ENCODE data around the gene ST8SIA1.

- TF ChIP-seq CTCF (IDR thresholded peaks at IDR 0.05): no peak
- TF ChIP-seq POLR2A (IDR thresholded peaks at IDR 0.05): no peak
- TF ChIP-seq EP300 (IDR thresholded peaks at IDR 0.05): no peak
- TF ChIP-seq POLR2AphosphoS5 (IDR thresholded peaks at IDR 0.05): no peak
Observed at GRCh38 chr12:22374508-22374907, 40.0 kb upstream of the ST8SIA1 start.
